Forelimb muscle (tissue), 1 donor: Measurements from ENCODE around the gene USP32. TPM values are rescaled to one million over a fixed set of nuclear protein-coding genes. Genes with fewer than 3 reads are reported as not detected.
"Not testable (repeated sequence)": the region's sequence is repeated elsewhere in the genome, so short reads cannot be mapped to it uniquely, and the experiment has no call there.

Experiments
- DNase-seq: peaks from one replicate; pipeline ENCODE4 v3.0.0-alpha.2; 2013; ENCODE audit warnings: low read depth
- polyA plus RNA-seq: library from polyadenylated mRNA; unstranded; fragments of 120-200 nt; gene quantifications from one replicate; pipeline ENCODE4 v1.2.1, GENCODE V29; 2013; ENCODE audit not compliant: insufficient read length

USP32 gene
- polyA plus RNA-seq, 1 donor: 22.7 TPM

- DNase-seq: no peak
Observed at GRCh38 chr17:60332574-60332973, 59.4 kb downstream of the USP32 start.

GRCh38 chr17:60330731-60331130 lies 61.2 kb downstream of the USP32 start:
- DNase-seq: no peak

DNA sequence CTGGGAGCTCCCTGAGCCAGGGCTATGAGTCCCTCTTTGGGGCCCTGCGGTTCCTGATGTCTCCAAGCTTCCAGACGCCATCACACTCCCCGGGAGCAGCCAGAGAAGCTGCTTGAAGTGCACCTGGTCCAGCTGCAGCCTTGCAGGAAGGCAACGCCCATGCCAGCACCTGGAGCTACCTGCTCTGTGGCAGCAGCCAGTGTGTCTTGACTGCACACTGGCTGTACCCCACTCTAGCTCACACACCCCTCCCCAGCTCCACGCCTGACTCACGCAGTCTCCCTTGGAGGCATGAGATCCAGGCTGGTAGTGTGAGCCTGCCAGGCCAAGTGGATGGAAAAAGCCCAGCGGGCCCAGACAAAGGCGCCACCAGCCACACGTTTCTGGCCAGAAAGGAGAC lies 63.3 kb downstream of the USP32 start:
- no peak for DNase-seq

GRCh38 chr17:60327901-60328273 lies 64.0 kb downstream of the USP32 start:
- DNase-seq: no peak

DNA sequence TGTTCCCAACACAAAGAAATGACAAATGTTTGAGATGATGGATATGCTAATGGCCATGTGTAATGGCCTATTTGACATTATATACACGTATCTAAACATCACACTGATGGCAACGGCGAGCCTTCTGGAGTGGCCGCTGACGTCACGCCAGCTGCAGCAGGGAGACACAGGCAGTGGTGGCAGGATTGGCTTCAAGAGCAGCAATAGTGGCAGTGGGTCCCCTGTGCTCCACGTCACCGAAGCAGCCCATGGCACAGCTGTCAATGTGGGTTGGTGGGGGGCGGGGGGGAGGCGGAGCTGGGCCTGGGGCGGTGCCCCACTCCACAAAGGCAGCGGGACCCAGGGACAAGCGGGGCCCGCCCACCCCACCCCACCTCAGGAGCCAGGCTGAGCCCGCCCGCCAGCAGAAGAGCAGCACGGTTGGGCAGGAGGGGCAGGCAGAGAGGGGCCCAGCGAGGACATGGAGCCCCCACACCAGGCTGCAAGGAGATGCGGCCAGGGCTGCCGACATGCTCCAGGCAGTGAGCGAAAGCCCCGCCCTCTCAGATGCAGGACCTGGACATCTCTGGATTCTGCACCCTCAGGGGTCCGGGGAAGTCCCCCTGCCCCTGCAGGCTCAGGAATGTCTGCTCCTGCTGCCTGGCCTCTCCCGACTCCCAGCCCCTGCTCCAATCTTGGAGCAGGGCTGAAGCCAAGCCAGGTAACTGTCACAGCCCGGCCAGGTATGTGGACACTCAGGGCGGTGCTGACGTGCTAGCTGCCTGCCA lies 64.6 kb downstream of the USP32 start:
- no peak for DNase-seq

DNA sequence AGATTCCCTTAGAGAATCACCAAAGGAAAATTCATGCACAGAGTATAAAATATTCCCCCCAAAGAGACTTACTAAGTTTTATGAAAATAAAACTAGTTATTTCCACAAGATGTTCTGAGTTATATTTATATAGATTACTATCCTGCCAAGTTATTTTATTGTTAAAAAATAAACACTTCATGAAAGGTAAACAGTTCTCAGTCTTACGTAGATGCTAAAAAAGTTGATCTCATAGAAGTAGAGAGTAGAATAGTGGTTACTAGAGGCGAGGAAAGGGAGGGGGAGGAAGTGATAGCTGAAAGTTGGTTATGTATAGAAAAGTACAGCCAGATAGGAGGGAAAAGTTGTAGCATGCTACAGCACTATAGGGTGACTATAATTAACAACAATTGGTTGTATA lies 65.2 kb downstream of the USP32 start:
- no peak for DNase-seq

- DNase-seq: no peak
Observed at GRCh38 chr17:60325730-60326524, 66.0 kb downstream of the USP32 start.

DNA sequence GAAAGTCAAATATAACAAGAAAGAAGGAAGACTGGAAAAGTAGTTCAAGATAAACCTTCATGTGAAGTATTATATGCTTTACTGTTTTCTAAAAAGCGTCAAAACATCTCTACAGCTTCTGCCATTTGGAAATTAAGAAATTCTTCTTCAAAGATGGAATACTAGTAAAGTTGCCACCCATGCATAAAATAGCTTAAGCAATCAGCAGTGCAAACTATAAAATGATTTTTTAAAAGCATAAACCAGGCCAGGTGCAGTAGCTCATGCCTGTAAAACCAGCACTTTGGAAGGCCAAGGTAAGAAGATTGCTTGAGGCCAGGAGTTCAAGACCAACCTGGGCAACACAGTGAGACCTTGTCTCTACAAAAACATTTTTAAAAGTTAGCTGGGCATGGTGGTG lies 68.2 kb downstream of the USP32 start:
- no peak for DNase-seq

DNA sequence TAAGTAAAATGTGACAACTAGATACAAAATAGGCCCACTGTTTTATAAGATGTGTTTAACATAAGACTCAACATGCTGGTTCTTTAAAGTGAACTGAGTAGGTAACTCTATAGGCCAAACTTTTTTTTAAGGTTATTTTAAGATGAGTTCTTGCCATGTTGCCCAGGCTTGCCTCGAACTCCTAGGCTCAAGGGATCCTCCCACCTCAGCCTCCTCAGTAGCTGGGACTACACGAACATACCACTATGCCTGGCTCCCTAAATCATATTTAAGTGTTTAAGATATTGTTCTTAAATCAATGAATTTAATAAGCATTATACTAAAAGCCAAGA lies 69.9 kb downstream of the USP32 start:
- no peak for DNase-seq

- DNase-seq: no peak
Observed at GRCh38 chr17:60321336-60322055, 70.4 kb downstream of the USP32 start.

- no peak for DNase-seq
Observed at GRCh38 chr17:60318830-60319229, 73.1 kb downstream of the USP32 start.

GRCh38 chr17:60318326-60318725 lies 73.6 kb downstream of the USP32 start:
- no peak for DNase-seq

DNA sequence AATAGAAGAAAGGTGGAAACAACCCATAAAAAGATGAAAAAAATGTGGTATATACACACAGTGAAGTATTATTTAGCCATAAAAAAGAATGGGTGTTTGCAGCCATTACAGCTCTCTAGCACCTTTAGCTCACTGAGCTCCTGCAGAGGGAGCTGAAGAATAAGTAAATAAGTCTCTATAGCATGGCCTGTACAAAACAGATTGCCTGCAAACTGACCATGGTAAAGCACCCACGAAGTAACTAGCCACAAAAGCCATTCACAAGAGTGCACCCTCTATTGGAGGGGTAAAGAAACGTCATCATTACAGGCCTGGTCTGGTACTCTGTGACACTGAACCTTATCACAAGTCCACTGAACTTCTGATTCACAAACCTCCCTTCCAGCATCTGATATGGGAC lies 76.3 kb downstream of the USP32 start:
- DNase-seq: no peak

GRCh38 chr17:60314900-60315299 lies 77.0 kb downstream of the USP32 start:
- DNase-seq: not testable (repeated sequence)

DNA sequence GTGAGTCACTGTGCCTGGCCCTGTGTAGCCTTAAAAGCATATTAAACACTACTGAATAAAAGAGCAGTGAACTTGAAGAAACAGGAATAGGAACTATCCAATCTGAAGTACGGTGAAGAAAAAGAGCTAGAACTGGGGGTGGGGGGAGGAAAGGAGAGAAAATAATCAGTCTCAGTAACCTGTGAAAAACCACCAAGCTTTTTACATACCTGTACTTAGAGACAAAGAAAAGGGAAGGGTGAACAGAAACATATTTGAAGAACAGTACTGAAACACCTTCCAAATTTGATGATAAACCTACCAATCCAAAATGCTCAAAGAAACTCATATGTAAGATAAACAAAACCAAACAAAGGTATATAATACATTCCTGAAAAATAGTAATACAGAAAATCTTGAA lies 77.5 kb downstream of the USP32 start:
- DNase-seq: no peak

GRCh38 chr17:60311936-60312335 lies 80.0 kb downstream of the USP32 start:
- peak; percentile 28 for DNase-seq

- no peak for DNase-seq
Observed at GRCh38 chr17:60311186-60311585, 80.7 kb downstream of the USP32 start.

- DNase-seq: no peak
Observed at GRCh38 chr17:60305141-60305540, 86.8 kb downstream of the USP32 start.

DNA sequence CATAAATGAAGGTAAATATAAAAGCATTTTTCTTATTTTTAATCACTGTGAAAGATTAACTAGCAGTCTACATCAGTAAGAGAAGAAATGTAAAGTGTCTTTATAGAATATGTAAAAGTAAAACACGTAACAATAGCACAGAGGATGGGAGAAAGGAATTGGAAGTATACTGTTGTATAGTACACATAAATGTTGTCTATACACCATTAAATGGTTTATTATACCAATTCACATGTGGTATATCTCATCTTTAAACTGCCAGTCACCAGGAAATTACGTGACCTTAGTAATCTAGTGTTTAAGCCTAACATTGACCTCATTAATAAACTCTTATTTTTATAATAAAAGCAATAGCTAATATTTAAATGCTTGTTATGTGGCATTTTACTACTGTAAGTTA lies 87.4 kb downstream of the USP32 start:
- DNase-seq: no peak

DNA sequence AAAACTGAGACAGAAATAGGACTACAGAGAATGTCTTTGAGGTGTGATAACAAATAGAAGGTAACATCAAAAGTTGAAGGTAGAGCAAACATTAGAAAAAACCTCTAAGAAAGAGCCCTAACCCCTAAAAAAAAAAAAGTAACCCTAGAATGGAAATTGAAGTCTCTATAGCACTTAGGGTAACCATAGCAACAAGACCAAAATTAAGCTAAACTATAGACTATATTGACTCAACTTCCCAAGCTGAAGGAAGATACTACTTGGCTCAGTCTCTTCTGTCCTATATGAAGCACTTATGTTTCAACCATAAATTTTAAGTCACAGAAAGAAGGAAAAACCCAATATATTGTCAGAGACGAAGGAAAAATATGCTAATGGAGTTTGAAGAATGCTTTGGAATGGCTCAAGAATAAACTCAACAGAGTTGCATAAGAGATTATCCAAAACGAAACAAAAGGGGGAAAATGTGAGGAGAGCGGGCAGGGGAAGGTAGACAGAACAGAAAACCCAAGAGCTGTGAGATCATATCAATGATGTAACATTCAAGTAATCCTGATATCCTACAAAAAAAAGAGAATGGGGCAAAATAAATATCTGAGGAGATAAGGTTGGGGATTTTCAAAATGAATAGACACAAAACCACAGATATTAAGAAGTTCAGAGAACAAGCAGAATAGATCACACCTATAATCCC lies 88.4 kb downstream of the USP32 start:
- DNase-seq: no peak

DNA sequence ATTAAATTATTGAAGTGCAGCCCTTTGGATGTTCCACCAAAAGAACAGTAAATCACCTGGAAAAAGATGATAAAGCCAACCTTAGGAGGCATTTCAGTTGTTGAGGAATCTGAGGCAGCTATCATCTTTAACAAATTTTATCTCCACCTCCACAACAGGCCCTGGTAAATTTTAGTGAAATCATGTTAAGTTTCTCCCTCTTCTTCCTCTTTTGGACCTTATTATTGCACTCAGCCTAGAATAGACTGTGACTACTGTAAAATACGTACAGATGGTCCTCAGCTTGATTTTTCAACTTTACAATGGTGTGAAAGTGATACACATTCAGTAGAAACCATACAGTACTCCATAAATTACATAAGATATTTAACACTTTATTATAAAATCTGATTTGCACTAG lies 90.3 kb downstream of the USP32 start:
- no peak for DNase-seq

GRCh38 chr17:60300949-60301348 lies 91.0 kb downstream of the USP32 start:
- DNase-seq: no peak
